GM23248 (cell line): Measurements from ENCODE around the gene LDB2.

Experiments used
- EZH2 ChIP-seq: fragments of 200-600 bp; sonication (generic); IDR thresholded peaks from 2 replicates; pipeline ENCODE4 v1.6.1; 2018; ENCODE audit warnings: antibody characterized with exemption, mild to moderate bottlenecking; ENCODE audit not compliant: insufficient read depth, poor library complexity, severe bottlenecking
- EZH2phosphoT487 ChIP-seq: fragments of 200-600 bp; sonication (generic); IDR thresholded peaks from 2 replicates; pipeline ENCODE4 v1.6.1; 2018; ENCODE audit warnings: antibody characterized with exemption, moderate library complexity, mild to moderate bottlenecking, low read depth; ENCODE audit not compliant: insufficient read depth

GRCh38 chr4:16887887-16888286, 10.6 kb downstream of the LDB2 start:
- TF ChIP-seq EZH2: no peak
- no peak for TF ChIP-seq EZH2phosphoT487
